HL-60 (cell line): ENCODE measurements around the gene SCN4A.

ENCODE experiments used
- GABPA ChIP-seq: IDR thresholded peaks from 2 replicates; pipeline ENCODE4 v1.6.1; 2012; ENCODE audit warnings: low read depth
- POLR2AphosphoS5 ChIP-seq: IDR thresholded peaks from 2 replicates; pipeline ENCODE4 v1.6.1; 2012; ENCODE audit warnings: low read depth
- REST ChIP-seq: IDR thresholded peaks from 2 replicates; pipeline ENCODE4 v1.6.1; 2012; ENCODE audit warnings: low read depth; ENCODE audit not compliant: insufficient replicate concordance
- SPI1 ChIP-seq: IDR thresholded peaks from 2 replicates; pipeline ENCODE4 v1.6.1; 2012; ENCODE audit warnings: low read depth, mild to moderate bottlenecking, borderline replicate concordance
- TF ChIP-seq, protein P1 (sequence below): IDR thresholded peaks from one replicate; pipeline ENCODE4 v1.5.1; 2011; ENCODE audit warnings: low read length, control low read depth, inconsistent platforms; ENCODE audit not compliant: insufficient read depth

DNA sequence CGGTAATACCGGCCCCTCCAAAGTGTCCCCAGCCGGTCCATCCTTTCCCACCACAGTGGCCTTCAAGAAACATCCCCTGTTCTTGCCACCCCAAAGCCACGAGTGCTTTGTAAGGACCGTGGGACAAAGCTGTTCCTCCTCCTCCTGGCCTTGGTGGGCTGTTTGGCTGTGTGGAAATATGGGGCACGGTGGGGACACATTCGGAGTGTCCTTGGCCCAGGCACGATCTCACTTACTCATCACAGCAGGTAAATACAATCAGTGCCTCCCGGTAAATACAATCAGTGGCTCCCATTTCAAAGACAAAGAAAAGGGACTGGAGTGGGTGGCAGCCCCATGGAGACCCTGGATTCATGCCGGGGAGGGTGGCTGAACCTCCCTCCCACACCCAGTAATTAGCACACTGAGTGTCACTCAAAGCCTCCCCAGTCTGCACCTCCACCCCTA is 10.4 kb downstream of the SCN4A start:
- TF ChIP-seq, protein P1, sequence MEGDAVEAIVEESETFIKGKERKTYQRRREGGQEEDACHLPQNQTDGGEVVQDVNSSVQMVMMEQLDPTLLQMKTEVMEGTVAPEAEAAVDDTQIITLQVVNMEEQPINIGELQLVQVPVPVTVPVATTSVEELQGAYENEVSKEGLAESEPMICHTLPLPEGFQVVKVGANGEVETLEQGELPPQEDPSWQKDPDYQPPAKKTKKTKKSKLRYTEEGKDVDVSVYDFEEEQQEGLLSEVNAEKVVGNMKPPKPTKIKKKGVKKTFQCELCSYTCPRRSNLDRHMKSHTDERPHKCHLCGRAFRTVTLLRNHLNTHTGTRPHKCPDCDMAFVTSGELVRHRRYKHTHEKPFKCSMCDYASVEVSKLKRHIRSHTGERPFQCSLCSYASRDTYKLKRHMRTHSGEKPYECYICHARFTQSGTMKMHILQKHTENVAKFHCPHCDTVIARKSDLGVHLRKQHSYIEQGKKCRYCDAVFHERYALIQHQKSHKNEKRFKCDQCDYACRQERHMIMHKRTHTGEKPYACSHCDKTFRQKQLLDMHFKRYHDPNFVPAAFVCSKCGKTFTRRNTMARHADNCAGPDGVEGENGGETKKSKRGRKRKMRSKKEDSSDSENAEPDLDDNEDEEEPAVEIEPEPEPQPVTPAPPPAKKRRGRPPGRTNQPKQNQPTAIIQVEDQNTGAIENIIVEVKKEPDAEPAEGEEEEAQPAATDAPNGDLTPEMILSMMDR: no peak
- TF ChIP-seq POLR2AphosphoS5: no peak
- no peak for TF ChIP-seq REST
- TF ChIP-seq GABPA: no peak
- no peak for TF ChIP-seq SPI1
